ENCODE data around the gene FGF10.

The FGF10 gene
- total RNA-seq = 0 to 0.11 (median 0) reads per million in 9 experiments

- ATAC-seq (replicated peaks) = no peak
- no peak within 1 kb of the TSS for H3K4me3 Mint-ChIP-seq
- no peak within 1 kb of the TSS for H3K27ac Mint-ChIP-seq
Measured at GRCh38 chr5:44389090-44389822, at the start of gene FGF10. TSS of gene FGF10 (minus strand) at chr5:44389420. CDS start at chr5:44388682, 738 bp downstream.

GRCh38 chr5:44426944-44427343, 37.7 kb upstream of the FGF10 start:
- no peaks in the 10 kb centered on the region for H3K4me1 Mint-ChIP-seq (ENCODE audit: low read depth in 2 of 2)
- DNase-seq (no peak), ATAC-seq (replicated peaks) (no peak)
- H3K27ac Mint-ChIP-seq = no peak overlapping the region
- no peaks in the 10 kb centered on the region for H3K36me3 Mint-ChIP-seq (ENCODE audit: insufficient read depth)
- no peak overlapping the region for H3K4me3 Mint-ChIP-seq
- H3K27me3 Mint-ChIP-seq = no peaks in the 10 kb centered on the region
- H3K9me3 Mint-ChIP-seq = peaks cover 10 to 14% of the 10 kb centered on the region in 2 donors

More at GRCh38 chr5:44389090-44389822, at the start of gene FGF10:
- peaks cover 22 to 41% of the 10 kb centered on the region in 2 donors for H3K27me3 Mint-ChIP-seq
- peaks cover 2 to 10% of the 10 kb centered on the region in 2 donors for H3K9me3 Mint-ChIP-seq
- no peaks in the 10 kb centered on the region for H3K4me1 Mint-ChIP-seq (ENCODE audit: low read depth in 2 of 2)
- no peaks in the 10 kb centered on the region for H3K36me3 Mint-ChIP-seq (ENCODE audit: insufficient read depth)
- no peak for DNase-seq

- no peaks in the 10 kb centered on the region for H3K27me3 Mint-ChIP-seq
- no peak for ATAC-seq (replicated peaks)
- no peak overlapping the region for H3K4me3 Mint-ChIP-seq
- no peak for DNase-seq
- H3K27ac Mint-ChIP-seq = no peak overlapping the region
- H3K4me1 Mint-ChIP-seq (ENCODE audit: low read depth in 2 of 2) = no peaks in the 10 kb centered on the region
- peaks cover 7 to 9% of the 10 kb centered on the region in 2 donors for H3K9me3 Mint-ChIP-seq
- no peaks in the 10 kb centered on the region for H3K36me3 Mint-ChIP-seq (ENCODE audit: insufficient read depth)
Measured at GRCh38 chr5:44412286-44412685, 23.1 kb upstream of the FGF10 start.

GRCh38 chr5:44402084-44402483, 12.9 kb upstream of the FGF10 start:
- no peak overlapping the region for H3K27ac Mint-ChIP-seq
- no peak for DNase-seq
- ATAC-seq (replicated peaks) = no peak
- peaks cover 2% of the 10 kb centered on the region for H3K36me3 Mint-ChIP-seq (ENCODE audit: insufficient read depth)
- H3K9me3 Mint-ChIP-seq = peaks cover 0 to 6% of the 10 kb centered on the region in 2 donors
- no peaks in the 10 kb centered on the region for H3K27me3 Mint-ChIP-seq
- H3K4me1 Mint-ChIP-seq (ENCODE audit: low read depth in 2 of 2) = no peaks in the 10 kb centered on the region
- no peak overlapping the region for H3K4me3 Mint-ChIP-seq

GRCh38 chr5:44401611-44402010, 12.4 kb upstream of the FGF10 start:
- H3K27me3 Mint-ChIP-seq = no peaks in the 10 kb centered on the region
- H3K9me3 Mint-ChIP-seq = peaks cover 0 to 6% of the 10 kb centered on the region in 2 donors
- no peak overlapping the region for H3K4me3 Mint-ChIP-seq
- no peak for ATAC-seq (replicated peaks)
- peaks cover 2% of the 10 kb centered on the region for H3K36me3 Mint-ChIP-seq (ENCODE audit: insufficient read depth)
- no peak overlapping the region for H3K27ac Mint-ChIP-seq
- H3K4me1 Mint-ChIP-seq (ENCODE audit: low read depth in 2 of 2) = no peaks in the 10 kb centered on the region
- no peak for DNase-seq

DNA sequence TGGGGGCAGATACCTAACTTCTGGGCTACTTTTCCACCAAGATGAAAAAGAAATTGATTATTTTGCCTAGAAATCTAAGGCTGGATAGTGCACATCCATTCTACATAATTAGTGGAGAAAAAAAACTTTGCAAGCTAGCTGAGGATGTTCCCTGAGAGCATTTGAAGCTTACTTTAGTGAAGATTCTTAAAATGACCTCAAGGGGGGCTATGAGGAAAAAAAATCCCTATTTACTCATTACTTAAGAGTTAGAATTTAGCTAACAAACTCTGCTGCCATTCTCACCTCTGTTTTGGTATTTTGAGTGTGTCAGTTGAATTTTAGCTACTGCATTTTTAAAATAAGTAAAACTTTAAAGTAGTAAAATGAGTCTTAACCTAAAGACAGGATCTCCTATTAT, 9.2 kb upstream of the FGF10 start:
- Mint-ChIP-seq H3K4me1 (ENCODE audit: low read depth in 2 of 2) (no peaks in the 10 kb centered on the region), H3K27ac (no peak overlapping the region), H3K9me3 (peaks cover 5 to 6% of the 10 kb centered on the region in 2 donors), H3K36me3 (ENCODE audit: insufficient read depth) (no peaks in the 10 kb centered on the region), H3K4me3 (no peak overlapping the region), H3K27me3 (no peaks in the 10 kb centered on the region)
- DNase-seq (no peak), ATAC-seq (replicated peaks) (no peak)

- ATAC-seq (replicated peaks) = no peak
- H3K4me1 Mint-ChIP-seq (ENCODE audit: low read depth in 2 of 2) = no peaks in the 10 kb centered on the region
- H3K4me3 Mint-ChIP-seq = no peak overlapping the region
- no peaks in the 10 kb centered on the region for H3K27me3 Mint-ChIP-seq
- no peak overlapping the region for H3K27ac Mint-ChIP-seq
- DNase-seq = no peak
- no peaks in the 10 kb centered on the region for H3K36me3 Mint-ChIP-seq (ENCODE audit: insufficient read depth)
- peaks cover 0 to 5% of the 10 kb centered on the region in 2 donors for H3K9me3 Mint-ChIP-seq
Measured at GRCh38 chr5:44396312-44396711, 7.1 kb upstream of the FGF10 start.

GRCh38 chr5:44390351-44390750, 1.1 kb upstream of the FGF10 start:
- peaks cover 7 to 10% of the 10 kb centered on the region in 2 donors for H3K9me3 Mint-ChIP-seq
- H3K4me3 Mint-ChIP-seq = no peak overlapping the region
- no peak for DNase-seq
- no peaks in the 10 kb centered on the region for H3K4me1 Mint-ChIP-seq (ENCODE audit: low read depth in 2 of 2)
- H3K27ac Mint-ChIP-seq = no peak overlapping the region
- ATAC-seq (replicated peaks) = no peak
- peaks cover 22 to 41% of the 10 kb centered on the region in 2 donors for H3K27me3 Mint-ChIP-seq
- H3K36me3 Mint-ChIP-seq (ENCODE audit: insufficient read depth) = no peaks in the 10 kb centered on the region

DNA sequence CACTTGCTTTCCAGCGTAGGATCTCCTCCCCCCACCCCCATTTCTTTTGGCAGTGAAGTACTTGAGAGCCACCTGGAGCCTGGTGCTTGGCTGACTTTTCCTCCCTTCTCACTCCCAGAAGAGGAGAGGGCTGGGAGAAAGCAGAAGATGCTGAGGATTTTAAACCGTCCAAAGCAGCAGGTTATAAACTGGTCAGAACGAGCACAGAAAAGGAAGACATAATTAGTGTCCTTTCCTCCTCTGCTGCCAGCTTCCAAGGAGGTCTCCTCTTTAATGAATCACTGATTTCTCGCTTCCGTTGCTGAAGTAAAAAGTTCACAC, 563 bp upstream of the FGF10 start:
- no peak for ATAC-seq (replicated peaks)
- Mint-ChIP-seq H3K9me3 (peaks cover 3 to 10% of the 10 kb centered on the region in 2 donors), H3K4me3 (no peak overlapping the region), H3K36me3 (ENCODE audit: insufficient read depth) (no peaks in the 10 kb centered on the region), H3K27ac (no peak overlapping the region), H3K27me3 (peaks cover 22 to 41% of the 10 kb centered on the region in 2 donors), H3K4me1 (ENCODE audit: low read depth in 2 of 2) (no peaks in the 10 kb centered on the region)
- no peak for DNase-seq

- no peak overlapping the region for H3K4me3 Mint-ChIP-seq
- H3K4me1 Mint-ChIP-seq (ENCODE audit: low read depth in 2 of 2) = no peaks in the 10 kb centered on the region
- peaks cover 2 to 10% of the 10 kb centered on the region in 2 donors for H3K9me3 Mint-ChIP-seq
- ATAC-seq (replicated peaks) = no peak
- no peak for DNase-seq
- H3K27me3 Mint-ChIP-seq = peaks cover 22 to 41% of the 10 kb centered on the region in 2 donors
- H3K27ac Mint-ChIP-seq = no peak overlapping the region
- H3K36me3 Mint-ChIP-seq (ENCODE audit: insufficient read depth) = no peaks in the 10 kb centered on the region
Measured at GRCh38 chr5:44388321-44389089, 715 bp downstream of the FGF10 start.

DNA sequence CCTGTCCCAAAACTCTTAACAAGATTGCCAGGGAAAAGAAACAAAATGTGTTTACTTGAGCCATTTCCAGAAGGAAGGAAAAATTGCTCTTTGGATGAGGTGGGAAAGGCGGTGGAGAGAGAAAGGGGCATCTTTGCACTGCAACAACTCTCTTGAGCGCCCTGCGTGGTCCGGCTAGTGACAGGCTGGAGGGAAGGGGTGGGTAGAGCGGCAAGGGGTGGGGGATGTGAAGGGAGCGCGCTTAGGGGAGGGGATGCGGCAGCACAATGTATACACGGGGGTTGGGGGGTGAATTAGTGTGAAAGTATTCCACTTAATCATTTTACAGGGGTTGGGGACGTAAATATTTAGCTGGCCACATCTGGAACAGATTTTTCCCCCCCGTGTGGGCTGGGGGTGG, 1.3 kb downstream of the FGF10 start:
- ATAC-seq (replicated peaks) = no peak
- no peak for DNase-seq
- H3K27me3 Mint-ChIP-seq = peaks cover 22 to 41% of the 10 kb centered on the region in 2 donors

GRCh38 chr5:44387406-44387805, 1.8 kb downstream of the FGF10 start:
- H3K27me3 Mint-ChIP-seq = peaks cover 22 to 41% of the 10 kb centered on the region in 2 donors
- H3K9me3 Mint-ChIP-seq = peaks cover 2 to 10% of the 10 kb centered on the region in 2 donors
- H3K4me3 Mint-ChIP-seq = no peak overlapping the region
- H3K27ac Mint-ChIP-seq = no peak overlapping the region
- no peak for ATAC-seq (replicated peaks)
- H3K4me1 Mint-ChIP-seq (ENCODE audit: low read depth in 2 of 2) = no peaks in the 10 kb centered on the region
- no peak for DNase-seq
- no peaks in the 10 kb centered on the region for H3K36me3 Mint-ChIP-seq (ENCODE audit: insufficient read depth)

More for the DNA sequence above, 1.3 kb downstream of the FGF10 start:
- H3K9me3 Mint-ChIP-seq = peaks cover 2 to 10% of the 10 kb centered on the region in 2 donors
- H3K4me1 Mint-ChIP-seq (ENCODE audit: low read depth in 2 of 2) = no peaks in the 10 kb centered on the region
- H3K4me3 Mint-ChIP-seq = no peak overlapping the region
- no peak overlapping the region for H3K27ac Mint-ChIP-seq
- H3K36me3 Mint-ChIP-seq (ENCODE audit: insufficient read depth) = no peaks in the 10 kb centered on the region

DNA sequence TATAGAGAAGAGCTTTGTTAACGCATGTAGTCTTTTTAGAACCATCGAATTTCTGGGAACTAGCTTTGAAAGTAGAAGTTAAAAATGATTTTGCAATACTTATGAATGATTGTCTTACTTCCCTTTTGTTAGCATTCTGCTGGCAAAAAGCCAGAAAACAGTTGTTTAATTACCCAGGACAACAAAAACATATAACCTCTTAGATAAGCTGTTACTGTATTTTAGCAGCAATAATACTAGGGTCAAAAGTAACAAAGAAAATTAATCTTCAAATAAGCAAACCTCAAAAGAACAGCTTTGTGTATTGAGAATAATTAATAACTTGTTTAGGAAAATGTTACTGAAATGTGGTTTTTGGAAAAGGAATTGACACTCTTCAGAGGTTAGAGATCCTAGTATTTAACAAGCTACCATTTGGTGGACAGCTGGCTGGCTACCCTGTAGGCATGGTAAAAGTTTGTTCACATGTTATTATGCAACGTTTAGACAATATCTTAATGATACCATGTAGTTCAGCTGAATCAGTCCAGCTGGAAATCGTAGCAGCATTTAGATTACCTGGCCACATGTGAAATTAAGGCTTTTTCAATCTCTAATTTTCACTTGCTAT, 3.8 kb downstream of the FGF10 start:
- ATAC-seq (replicated peaks) (no peak), DNase-seq (no peak)
- H3K4me1 Mint-ChIP-seq (ENCODE audit: low read depth in 2 of 2) = no peaks in the 10 kb centered on the region
- H3K27ac Mint-ChIP-seq = no peak overlapping the region
- peaks cover 20 to 37% of the 10 kb centered on the region in 2 donors for H3K27me3 Mint-ChIP-seq
- peaks cover 2 to 18% of the 10 kb centered on the region in 2 donors for H3K9me3 Mint-ChIP-seq
- H3K36me3 Mint-ChIP-seq (ENCODE audit: insufficient read depth) = no peaks in the 10 kb centered on the region
- no peak overlapping the region for H3K4me3 Mint-ChIP-seq

All from effector memory CD8-positive, alpha-beta T cell (primary cell).